ENCODE measurements around the gene UBFD1.

DNA sequence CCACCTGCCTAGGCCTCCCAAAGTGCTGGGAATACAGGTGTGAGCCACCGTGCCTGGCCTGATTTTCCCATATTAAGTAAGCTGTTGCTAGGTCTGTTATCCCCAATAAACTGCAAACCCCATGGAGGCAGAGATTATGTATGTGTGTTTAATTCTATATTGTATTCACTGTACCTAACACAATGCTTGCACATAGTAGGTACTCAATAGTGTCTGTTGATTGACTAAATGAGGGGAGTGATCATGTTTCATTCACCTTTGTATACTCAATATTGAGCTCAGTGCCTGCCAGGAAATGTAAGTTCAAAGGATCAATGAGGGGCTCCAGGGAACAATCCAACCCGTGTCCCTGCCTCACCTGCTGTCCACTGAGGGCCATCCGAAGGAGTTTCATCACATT lies 32.6 kb upstream of the UBFD1 start:
- TF ChIP-seq, protein P1, sequence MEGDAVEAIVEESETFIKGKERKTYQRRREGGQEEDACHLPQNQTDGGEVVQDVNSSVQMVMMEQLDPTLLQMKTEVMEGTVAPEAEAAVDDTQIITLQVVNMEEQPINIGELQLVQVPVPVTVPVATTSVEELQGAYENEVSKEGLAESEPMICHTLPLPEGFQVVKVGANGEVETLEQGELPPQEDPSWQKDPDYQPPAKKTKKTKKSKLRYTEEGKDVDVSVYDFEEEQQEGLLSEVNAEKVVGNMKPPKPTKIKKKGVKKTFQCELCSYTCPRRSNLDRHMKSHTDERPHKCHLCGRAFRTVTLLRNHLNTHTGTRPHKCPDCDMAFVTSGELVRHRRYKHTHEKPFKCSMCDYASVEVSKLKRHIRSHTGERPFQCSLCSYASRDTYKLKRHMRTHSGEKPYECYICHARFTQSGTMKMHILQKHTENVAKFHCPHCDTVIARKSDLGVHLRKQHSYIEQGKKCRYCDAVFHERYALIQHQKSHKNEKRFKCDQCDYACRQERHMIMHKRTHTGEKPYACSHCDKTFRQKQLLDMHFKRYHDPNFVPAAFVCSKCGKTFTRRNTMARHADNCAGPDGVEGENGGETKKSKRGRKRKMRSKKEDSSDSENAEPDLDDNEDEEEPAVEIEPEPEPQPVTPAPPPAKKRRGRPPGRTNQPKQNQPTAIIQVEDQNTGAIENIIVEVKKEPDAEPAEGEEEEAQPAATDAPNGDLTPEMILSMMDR (IDR thresholded peaks at IDR 0.05; ENCODE audit: control extremely low read depth in 1 of 3, insufficient read depth in 1 of 3, low read depth in 1 of 3, low read length in 3 of 3): no peak
- TF ChIP-seq POLR2AphosphoS5 (IDR thresholded peaks at IDR 0.05; ENCODE audit: low read depth, low read length) (no peak), POLR2A (IDR thresholded peaks at IDR 0.05; ENCODE audit: control extremely low read depth in 1 of 2, low read depth in 2 of 2, low read length in 2 of 2) (no peak), TBP (IDR thresholded peaks at IDR 0.05; ENCODE audit: low read depth, low read length) (no peak), EP300 (IDR thresholded peaks at IDR 0.05; ENCODE audit: borderline replicate concordance in 1 of 2, low read depth in 2 of 2, low read length in 2 of 2) (no peak), FOSL1 (IDR thresholded peaks at IDR 0.05; ENCODE audit: insufficient read depth, low read depth, low read length) (no peak), ZNF274 (IDR thresholded peaks at IDR 0.05; ENCODE audit: borderline replicate concordance, extremely low read depth, low read length) (no peak), EZH2 (IDR thresholded peaks at IDR 0.05; ENCODE audit: low read depth, low read length, severe bottlenecking) (no peak)
- TF ChIP-seq, protein P2, sequence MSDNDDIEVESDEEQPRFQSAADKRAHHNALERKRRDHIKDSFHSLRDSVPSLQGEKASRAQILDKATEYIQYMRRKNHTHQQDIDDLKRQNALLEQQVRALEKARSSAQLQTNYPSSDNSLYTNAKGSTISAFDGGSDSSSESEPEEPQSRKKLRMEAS (IDR thresholded peaks at IDR 0.05): no peak
- TF ChIP-seq, protein P3, sequence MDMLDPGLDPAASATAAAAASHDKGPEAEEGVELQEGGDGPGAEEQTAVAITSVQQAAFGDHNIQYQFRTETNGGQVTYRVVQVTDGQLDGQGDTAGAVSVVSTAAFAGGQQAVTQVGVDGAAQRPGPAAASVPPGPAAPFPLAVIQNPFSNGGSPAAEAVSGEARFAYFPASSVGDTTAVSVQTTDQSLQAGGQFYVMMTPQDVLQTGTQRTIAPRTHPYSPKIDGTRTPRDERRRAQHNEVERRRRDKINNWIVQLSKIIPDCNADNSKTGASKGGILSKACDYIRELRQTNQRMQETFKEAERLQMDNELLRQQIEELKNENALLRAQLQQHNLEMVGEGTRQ (IDR thresholded peaks at IDR 0.05; ENCODE audit: low read length): no peak

Data from H1 (cell line).